WTC11 (cell line): ENCODE measurements around the gene NTNG2.

Experiments
- ELF4 ChIP-seq: sonication (generic); formaldehyde crosslinking; IDR thresholded peaks from 2 replicates; pipeline ENCODE4 v1.8.1; 2022; ENCODE audit warnings: low read depth, mild to moderate bottlenecking, moderate library complexity, missing genetic modification reagents
- TF ChIP-seq, protein P1 (sequence below): fragments of 200-600 bp; IDR thresholded peaks from 2 replicates; pipeline ENCODE4 v1.8.0; 2022; ENCODE audit warnings: antibody characterized with exemption
- TF ChIP-seq, protein P2 (sequence below): sonication (generic); formaldehyde crosslinking; IDR thresholded peaks from 2 replicates; pipeline ENCODE4 v1.8.0; 2022; ENCODE audit warnings: mild to moderate bottlenecking, missing genetic modification reagents

DNA sequence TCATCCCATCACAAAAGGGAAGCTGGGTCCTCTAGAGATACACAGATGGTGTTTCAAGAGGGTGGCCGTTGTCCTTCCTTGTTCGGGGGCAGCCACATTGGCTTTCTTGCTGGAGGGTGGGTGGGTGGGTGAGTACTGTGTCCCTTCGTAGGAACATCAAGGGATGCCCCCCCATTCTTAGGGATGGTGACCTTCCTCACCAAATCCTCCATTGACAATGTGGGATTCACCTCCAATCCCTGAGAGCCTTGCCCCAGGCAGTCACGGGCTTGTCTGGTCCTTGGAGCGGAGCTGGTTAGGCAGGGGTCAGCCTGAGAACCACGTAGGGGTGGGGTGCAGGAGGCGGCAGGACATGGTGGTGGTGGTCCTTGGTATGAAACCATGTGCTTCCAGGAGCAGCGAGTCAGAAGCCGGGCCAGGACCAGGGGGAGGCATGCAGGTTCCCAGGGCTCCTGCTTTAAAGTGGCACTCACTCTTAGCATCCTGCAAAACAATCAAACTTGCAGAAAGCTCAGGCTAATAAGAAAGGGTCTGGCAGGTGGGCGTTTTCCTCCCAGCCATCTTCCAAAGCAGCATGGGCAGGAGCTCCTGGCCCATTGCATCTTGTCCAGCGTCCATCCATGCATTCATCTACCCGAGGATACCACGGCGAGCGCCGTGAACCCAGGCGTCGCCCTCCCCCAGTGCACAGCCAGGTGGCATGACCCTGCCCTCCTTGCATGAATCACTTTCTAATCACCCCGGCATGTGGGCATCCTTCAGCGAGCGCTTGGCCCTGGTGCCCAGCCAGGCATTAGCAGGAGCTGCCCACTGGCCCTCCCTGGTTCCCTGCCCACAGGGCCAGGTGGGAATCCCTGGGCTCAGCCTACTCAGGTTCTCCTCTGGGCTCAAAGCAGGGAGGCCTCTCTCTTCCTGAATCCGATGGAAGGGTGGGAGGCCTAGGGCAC is 76.4 kb downstream of the NTNG2 start:
- TF ChIP-seq, protein P1, sequence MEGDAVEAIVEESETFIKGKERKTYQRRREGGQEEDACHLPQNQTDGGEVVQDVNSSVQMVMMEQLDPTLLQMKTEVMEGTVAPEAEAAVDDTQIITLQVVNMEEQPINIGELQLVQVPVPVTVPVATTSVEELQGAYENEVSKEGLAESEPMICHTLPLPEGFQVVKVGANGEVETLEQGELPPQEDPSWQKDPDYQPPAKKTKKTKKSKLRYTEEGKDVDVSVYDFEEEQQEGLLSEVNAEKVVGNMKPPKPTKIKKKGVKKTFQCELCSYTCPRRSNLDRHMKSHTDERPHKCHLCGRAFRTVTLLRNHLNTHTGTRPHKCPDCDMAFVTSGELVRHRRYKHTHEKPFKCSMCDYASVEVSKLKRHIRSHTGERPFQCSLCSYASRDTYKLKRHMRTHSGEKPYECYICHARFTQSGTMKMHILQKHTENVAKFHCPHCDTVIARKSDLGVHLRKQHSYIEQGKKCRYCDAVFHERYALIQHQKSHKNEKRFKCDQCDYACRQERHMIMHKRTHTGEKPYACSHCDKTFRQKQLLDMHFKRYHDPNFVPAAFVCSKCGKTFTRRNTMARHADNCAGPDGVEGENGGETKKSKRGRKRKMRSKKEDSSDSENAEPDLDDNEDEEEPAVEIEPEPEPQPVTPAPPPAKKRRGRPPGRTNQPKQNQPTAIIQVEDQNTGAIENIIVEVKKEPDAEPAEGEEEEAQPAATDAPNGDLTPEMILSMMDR: no peak
- no peak for TF ChIP-seq ELF4 (CRISPR knock-in tag)
- TF ChIP-seq, protein P2, sequence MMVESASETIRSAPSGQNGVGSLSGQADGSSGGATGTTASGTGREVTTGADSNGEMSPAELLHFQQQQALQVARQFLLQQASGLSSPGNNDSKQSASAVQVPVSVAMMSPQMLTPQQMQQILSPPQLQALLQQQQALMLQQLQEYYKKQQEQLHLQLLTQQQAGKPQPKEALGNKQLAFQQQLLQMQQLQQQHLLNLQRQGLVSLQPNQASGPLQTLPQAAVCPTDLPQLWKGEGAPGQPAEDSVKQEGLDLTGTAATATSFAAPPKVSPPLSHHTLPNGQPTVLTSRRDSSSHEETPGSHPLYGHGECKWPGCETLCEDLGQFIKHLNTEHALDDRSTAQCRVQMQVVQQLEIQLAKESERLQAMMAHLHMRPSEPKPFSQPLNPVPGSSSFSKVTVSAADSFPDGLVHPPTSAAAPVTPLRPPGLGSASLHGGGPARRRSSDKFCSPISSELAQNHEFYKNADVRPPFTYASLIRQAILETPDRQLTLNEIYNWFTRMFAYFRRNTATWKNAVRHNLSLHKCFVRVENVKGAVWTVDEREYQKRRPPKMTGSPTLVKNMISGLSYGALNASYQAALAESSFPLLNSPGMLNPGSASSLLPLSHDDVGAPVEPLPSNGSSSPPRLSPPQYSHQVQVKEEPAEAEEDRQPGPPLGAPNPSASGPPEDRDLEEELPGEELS (CRISPR knock-in tag): no peak
